HEK293 (cell line): Measurements from ENCODE around the gene PGAP1.

Experiments
- CTCF ChIA-PET: fragments of 350-600 bp; formaldehyde crosslinking; extraction: SDS; loops from one replicate; lab custom pipeline; 2021; ENCODE audit warnings: antibody characterized with exemption; lab: Yijun Ruan, JAX
- POLR2A ChIA-PET: fragments of 300-600 bp; formaldehyde crosslinking; extraction: SDS; loops from one replicate; lab custom pipeline; 2020; ENCODE audit warnings: antibody characterized with exemption, inconsistent platforms; lab: Yijun Ruan, JAX
- H3K27ac ChIP-seq: fragments of 200-500 bp; sonication (Bioruptor generic); 2 replicates; pipeline ENCODE4 v1.5.1; 2014; ENCODE audit warnings: low read depth, low read length, control low read depth, inconsistent platforms; ENCODE audit errors: extremely low read depth
- H3K36me3 ChIP-seq, 2 experiments: fragments of 200-500 bp in 1 of 2; sonication (Bioruptor generic) in 1 of 2; 1 replicate in 1 of 2; 2 replicates in 1 of 2; pipeline ENCODE4 v1.5.1; 2014 to 2017; ENCODE audit warnings: inconsistent platforms in 2 of 2, low read length in 2 of 2; ENCODE audit not compliant: control insufficient read depth in 2 of 2, insufficient read depth in 1 of 2
- H3K4me1 ChIP-seq: fragments of 200-500 bp; sonication (Bioruptor generic); 2 replicates; pipeline ENCODE4 v1.5.1; 2014; ENCODE audit warnings: mild to moderate bottlenecking, low read length, inconsistent platforms; ENCODE audit not compliant: control insufficient read depth, insufficient read depth
- H3K4me3 ChIP-seq: 2 replicates; pipeline ENCODE4 v1.5.1; 2011; ENCODE audit warnings: low read depth, mild to moderate bottlenecking, control low read depth, low read length, moderate library complexity
- H3K9me3 ChIP-seq: fragments of 200-500 bp; sonication (Bioruptor generic); 2 replicates; pipeline ENCODE4 v1.5.1; 2014; ENCODE audit warnings: low read depth, low read length, inconsistent platforms; ENCODE audit not compliant: control insufficient read depth, insufficient read depth
- AEBP2 ChIP-seq: fragments of 450-650 bp; formaldehyde crosslinking; IDR thresholded peaks from 2 replicates; pipeline ENCODE4 v1.5.1; 2016; ENCODE audit warnings: missing biosample characterization, missing genetic modification characterization, borderline replicate concordance
- EGR2 ChIP-seq: fragments of 450-650 bp; formaldehyde crosslinking; IDR thresholded peaks from 2 replicates; pipeline ENCODE4 v1.5.1; 2016; ENCODE audit warnings: low read depth, missing biosample characterization, missing genetic modification characterization
- REST ChIP-seq: fragments of 450-650 bp; formaldehyde crosslinking; IDR thresholded peaks from 2 replicates; pipeline ENCODE4 v1.5.1; 2016; ENCODE audit warnings: missing biosample characterization, missing genetic modification characterization
- ZBTB1 ChIP-seq: fragments of 450-650 bp; formaldehyde crosslinking; IDR thresholded peaks from 2 replicates; pipeline ENCODE4 v1.5.1; 2016; ENCODE audit warnings: missing biosample characterization, missing genetic modification characterization
- ZBTB26 ChIP-seq: fragments of 450-650 bp; formaldehyde crosslinking; optimal IDR thresholded peaks from 2 replicates; pipeline ENCODE3; 2016; ENCODE audit warnings: missing biosample characterization, mild to moderate bottlenecking, missing genetic modification characterization
- ZFHX2 ChIP-seq: fragments of 450-650 bp; formaldehyde crosslinking; conservative IDR thresholded peaks from 2 replicates; pipeline ENCODE4 v1.5.1; 2016; ENCODE audit warnings: missing biosample characterization, missing genetic modification characterization
- ZNF10 ChIP-seq: fragments of 450-650 bp; formaldehyde crosslinking; IDR thresholded peaks from 2 replicates; pipeline ENCODE4 v1.5.1; 2017; ENCODE audit warnings: missing biosample characterization, missing genetic modification characterization
- ZNF211 ChIP-seq: fragments of 450-650 bp; formaldehyde crosslinking; IDR thresholded peaks from 2 replicates; pipeline ENCODE4 v1.5.1; 2016; ENCODE audit warnings: low read depth, missing biosample characterization, missing genetic modification characterization
- ZNF214 ChIP-seq: fragments of 450-650 bp; formaldehyde crosslinking; IDR thresholded peaks from 2 replicates; pipeline ENCODE4 v1.5.1; 2017; ENCODE audit warnings: missing biosample characterization, mild to moderate bottlenecking, missing genetic modification characterization, borderline replicate concordance
- ZNF510 ChIP-seq: fragments of 450-650 bp; formaldehyde crosslinking; IDR thresholded peaks from 2 replicates; pipeline ENCODE4 v1.5.1; 2018; ENCODE audit warnings: mild to moderate bottlenecking, missing genetic modification characterization, missing biosample characterization; ENCODE audit not compliant: insufficient replicate concordance
- ZNF585B ChIP-seq: fragments of 450-650 bp; formaldehyde crosslinking; IDR thresholded peaks from 2 replicates; pipeline ENCODE4 v1.5.1; 2016; ENCODE audit warnings: missing biosample characterization, missing genetic modification characterization
- ZNF658 ChIP-seq: fragments of 450-650 bp; formaldehyde crosslinking; IDR thresholded peaks from 2 replicates; pipeline ENCODE4; 2016; ENCODE audit warnings: missing biosample characterization, missing genetic modification characterization
- ZNF660 ChIP-seq: fragments of 450-650 bp; IDR thresholded peaks from 2 replicates; pipeline ENCODE4 v1.5.1; 2018; ENCODE audit warnings: missing biosample characterization, mild to moderate bottlenecking, missing genetic modification characterization
- ZNF792 ChIP-seq: fragments of 450-650 bp; formaldehyde crosslinking; IDR thresholded peaks from 2 replicates; pipeline ENCODE4 v1.5.1; 2016; ENCODE audit warnings: missing biosample characterization, missing genetic modification characterization

The PGAP1 gene

GRCh38 chr2:196956069-196956468 is 29.6 kb upstream of the PGAP1 start (continued):
- no peak for TF ChIP-seq REST (tag by site-specific recombination)
- TF ChIP-seq ZNF792 (tag by site-specific recombination), result no peak
- TF ChIP-seq ZNF660 (tag by site-specific recombination), result no peak
- no peak for TF ChIP-seq ZNF211 (tag by site-specific recombination)
- TF ChIP-seq ZNF658, result no peak

GRCh38 chr2:196955036-196955435 is 28.5 kb upstream of the PGAP1 start:
- H3K4me3 ChIP-seq, result no peak overlapping the region
- H3K9me3 ChIP-seq, result no peaks in the 10 kb centered on the region
- H3K36me3 ChIP-seq, result no peaks in the 10 kb centered on the region
- no peak overlapping the region for H3K27ac ChIP-seq
- TF ChIP-seq ZNF510 (tag by site-specific recombination), result peak; percentile 86
- no peak for TF ChIP-seq AEBP2 (tag by site-specific recombination)
- POLR2A ChIA-PET, result no interaction called here
- CTCF ChIA-PET, result interaction anchor here (0.6 kb wide), 1 partner anchor 189 kb away, joined by 3 read pairs; no protein-coding TSS in a partner anchor
- H3K4me1 ChIP-seq, result no peaks in the 10 kb centered on the region

- Histone ChIP-seq H3K9me3 (no peaks in the 10 kb centered on the region), H3K4me3 (no peak overlapping the region), H3K36me3 (no peaks in the 10 kb centered on the region), H3K4me1 (no peaks in the 10 kb centered on the region), H3K27ac (no peak overlapping the region)
- POLR2A ChIA-PET, result no interaction called here
- CTCF ChIA-PET, result no interaction called here
- no peak for TF ChIP-seq ZBTB1
- TF ChIP-seq ZNF214 (tag by site-specific recombination), result no peak
These were observed 27.5 kb upstream of the PGAP1 start for GRCh38 chr2:196954001-196954400.

- POLR2A ChIA-PET, result no interaction called here
- Histone ChIP-seq H3K9me3 (no peaks in the 10 kb centered on the region), H3K27ac (no peak overlapping the region), H3K4me1 (no peaks in the 10 kb centered on the region), H3K36me3 (no peaks in the 10 kb centered on the region), H3K4me3 (no peak overlapping the region)
- CTCF ChIA-PET, result interaction anchor here (0.6 kb wide), 2 partner anchors 217 to 1561 kb away, joined by 4 read pairs; no protein-coding TSS in a partner anchor
- TF ChIP-seq ZFHX2 (tag by site-specific recombination), result peak; percentile 35; the same call in 1 of the 2 replicates
- no peak for TF ChIP-seq ZNF585B (tag by site-specific recombination)
- TF ChIP-seq EGR2 (tag by site-specific recombination), result 0 out of 2 replicates have a peak, but pooled peaks have one; percentile 8
- TF ChIP-seq ZBTB26 (tag by site-specific recombination), result no peak
- TF ChIP-seq ZNF10 (tag by site-specific recombination), result no peak
These were observed 26.4 kb upstream of the PGAP1 start for GRCh38 chr2:196952936-196953335.
